SHP77 (cell line): Measurements from ENCODE around the gene UBE2A.

Experiments used
- DNase-seq, 2 experiments: peaks; one replicate each; lab custom pipeline; 2025; lab: John Stamatoyannopoulos, UW

The UBE2A gene

DNA sequence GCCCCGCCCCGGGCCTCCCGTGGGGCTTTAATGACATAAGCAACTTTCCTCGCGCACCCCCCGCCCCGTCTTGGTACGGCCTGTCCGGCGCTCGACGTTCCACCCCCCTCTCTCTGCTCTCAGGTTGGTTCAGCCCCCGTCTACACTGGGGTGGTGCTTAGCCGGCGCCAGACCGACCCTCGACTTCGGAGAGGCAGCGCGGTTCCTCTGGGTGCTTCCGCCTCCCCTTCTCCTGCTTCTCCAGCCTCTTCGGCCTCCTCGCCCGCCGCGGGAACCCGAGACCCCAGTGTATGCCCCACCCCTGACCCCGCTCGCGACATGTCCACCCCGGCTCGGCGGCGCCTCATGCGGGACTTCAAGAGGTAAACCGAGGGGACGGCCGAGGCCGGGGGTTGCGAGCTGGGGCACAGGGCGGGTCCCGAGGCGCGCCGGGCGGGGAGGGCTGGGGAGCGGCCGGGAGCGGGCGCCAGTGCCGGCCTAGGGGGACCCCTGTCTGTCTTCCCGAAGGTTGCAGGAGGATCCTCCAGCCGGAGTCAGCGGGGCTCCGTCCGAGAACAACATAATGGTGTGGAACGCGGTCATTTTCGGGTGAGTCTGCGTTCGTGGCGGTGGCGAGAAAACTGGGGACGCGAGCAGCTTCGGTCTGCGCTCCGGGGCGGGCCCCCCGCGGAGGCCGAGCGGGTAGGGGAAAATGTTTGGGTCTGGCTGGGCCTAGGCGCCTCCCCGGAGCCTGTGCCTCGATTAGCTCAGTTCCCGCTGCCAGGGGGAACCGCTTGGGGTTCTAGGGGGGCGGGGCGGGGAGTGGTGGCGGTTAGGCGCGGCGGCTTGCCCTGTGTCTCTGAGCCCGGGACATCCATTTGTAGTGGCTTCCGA lies at the start of gene UBE2A:
TSS of gene UBE2A (plus strand) at position 170 of the 873 bp plus-strand sequence. CDS start at position 319, 149 bp downstream.
- DNase-seq = peak; percentile 68 to 77

DNA sequence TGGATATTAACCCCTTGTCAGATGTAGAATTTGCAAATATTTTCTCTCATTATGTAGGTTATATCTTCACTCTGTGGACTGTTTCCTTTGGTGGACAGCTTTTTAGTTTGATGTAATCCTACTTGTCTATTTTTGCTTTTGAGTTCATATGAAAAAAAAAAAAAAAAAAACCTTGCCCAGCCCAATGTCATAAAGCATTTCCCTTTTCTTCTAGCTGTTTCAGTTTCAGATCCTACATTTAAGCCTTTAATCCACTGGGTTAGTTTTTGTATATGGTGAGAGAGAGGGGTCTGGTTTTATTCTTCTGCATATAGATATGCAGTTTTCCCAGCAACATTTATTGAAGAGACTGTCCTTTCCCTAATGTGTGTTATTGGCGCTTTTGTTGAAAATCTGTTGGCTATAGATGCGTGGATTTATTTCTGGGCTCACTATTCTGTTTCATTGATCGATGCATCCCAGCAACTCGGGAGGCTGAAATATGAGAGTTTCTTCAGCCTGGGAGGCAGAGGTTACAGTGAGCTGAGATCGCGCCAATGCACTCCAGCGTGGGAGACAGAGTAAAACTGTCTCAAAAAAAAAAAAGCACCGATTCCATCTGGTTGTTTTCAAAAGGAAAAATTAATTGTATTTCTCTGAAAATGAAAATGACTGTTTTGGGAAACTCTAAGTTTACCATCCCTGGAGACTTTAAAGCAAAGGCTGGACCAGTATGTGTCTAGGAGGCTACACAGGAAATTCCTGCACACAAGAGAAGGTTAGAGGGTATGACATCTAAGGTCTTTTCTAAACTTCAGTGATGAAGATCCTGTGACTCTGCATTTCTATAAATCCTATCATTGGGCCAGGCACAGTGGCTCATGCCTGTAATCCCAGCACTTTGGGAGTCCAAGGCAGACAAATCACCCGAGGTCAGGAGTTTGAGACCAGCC lies 44.8 kb upstream of the UBE2A start:
- DNase-seq = no peak

DNA sequence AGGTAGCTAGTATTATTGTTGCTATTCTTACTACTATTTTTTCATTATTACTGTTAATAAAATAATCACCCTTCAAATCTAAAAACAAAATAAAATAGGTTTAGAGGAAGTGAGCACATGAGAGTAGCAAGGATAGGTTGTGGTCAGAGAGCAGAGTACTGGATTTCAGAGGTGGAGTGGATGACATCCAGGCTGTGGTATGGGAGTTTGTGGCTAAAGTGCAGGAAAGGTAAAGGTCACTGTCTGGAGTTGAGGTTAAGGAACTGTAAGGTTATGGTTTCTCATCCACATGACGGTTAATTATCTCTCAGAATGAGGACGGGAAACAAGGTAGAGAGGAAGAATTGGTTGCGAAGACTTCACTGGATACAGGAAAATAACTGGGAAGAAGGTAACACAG lies 36.9 kb upstream of the UBE2A start:
- DNase-seq = no peak

DNA sequence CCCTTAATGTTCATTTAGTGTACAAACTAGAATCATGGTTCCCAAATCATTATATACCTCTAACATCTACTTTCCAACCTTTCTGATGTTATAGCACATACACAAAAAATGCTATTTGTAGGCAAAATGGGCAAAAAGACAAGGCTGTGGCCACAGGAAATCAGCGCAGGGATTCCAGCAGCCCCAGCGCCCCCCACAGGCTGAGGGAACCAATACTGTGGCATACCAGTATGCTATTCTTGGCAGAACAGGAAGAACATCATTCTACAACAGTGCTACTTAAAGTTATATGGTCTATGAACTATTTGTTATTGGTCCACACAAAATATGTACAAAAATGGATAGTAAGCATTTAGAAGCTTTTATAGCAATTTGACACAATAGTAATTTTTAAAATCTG lies 34.5 kb upstream of the UBE2A start:
- no peak for DNase-seq

DNA sequence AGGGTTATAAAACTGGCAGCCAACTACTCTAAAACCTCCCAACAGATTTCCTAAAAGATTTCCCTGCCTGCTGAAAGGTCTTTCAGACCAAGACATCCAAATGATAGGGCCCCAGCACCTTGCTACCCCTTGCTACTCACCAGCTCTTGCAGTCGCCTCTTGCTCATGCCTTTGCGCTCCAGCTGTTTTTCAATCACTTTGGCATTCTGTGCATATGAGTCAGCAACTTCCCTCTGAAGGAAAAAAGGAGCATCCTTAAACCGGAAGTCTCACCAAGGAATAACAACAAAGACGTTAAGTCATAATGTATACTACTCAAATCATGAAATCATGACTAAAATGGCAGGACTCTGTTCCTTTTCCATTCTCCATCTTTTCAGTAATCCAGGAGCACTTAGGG lies 33.2 kb upstream of the UBE2A start:
- no peak for DNase-seq

DNA sequence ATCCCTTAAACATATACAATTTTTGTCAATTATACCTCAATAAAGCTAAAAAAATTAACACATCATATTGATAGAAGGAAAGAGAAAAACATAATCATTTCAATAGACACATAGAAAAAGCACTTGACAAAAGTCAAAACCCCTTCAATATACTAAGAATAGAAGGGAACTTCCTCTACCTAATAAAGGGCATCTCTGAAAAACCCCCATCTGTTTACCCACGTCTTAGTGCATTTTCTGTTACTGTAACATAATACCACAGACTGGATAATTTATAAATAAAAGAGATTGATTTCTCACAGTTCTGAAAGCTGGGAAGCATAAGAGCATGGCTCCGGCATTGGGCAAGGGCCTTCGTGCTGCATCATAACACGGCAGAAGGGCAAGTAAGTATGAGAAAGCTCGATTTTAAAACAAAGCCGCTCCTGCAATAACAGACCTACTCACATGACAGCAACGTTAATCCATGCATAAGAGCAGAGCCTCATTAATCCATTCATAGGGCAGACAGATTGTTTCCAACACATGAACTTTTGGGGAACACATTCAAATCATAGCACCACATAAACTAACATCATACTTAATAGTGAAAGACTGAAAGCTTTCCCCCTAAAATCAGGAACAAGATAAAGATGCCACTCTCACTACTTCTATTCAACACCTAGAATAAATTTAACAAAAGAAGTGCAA lies 24.9 kb upstream of the UBE2A start:
- DNase-seq = no peak

DNA sequence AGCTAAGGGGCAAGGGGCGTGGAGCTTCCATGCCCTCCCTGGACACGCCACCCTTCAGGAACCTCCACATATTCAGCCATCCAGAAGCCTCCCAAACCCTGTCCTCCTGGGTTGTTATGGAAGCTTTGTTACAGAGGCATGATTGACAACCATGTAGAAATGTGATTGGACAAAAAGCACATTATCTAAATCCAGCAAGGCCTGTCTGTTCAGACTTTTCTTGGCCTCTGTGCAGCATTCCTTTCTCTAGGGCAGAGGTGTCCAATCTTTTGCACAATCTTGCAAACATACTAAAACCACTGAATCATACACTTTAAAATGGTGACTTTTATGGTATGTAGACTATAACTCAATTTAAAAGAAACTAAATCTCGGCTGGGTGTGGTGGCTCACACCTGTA lies 21.9 kb upstream of the UBE2A start:
- no peak for DNase-seq

DNA sequence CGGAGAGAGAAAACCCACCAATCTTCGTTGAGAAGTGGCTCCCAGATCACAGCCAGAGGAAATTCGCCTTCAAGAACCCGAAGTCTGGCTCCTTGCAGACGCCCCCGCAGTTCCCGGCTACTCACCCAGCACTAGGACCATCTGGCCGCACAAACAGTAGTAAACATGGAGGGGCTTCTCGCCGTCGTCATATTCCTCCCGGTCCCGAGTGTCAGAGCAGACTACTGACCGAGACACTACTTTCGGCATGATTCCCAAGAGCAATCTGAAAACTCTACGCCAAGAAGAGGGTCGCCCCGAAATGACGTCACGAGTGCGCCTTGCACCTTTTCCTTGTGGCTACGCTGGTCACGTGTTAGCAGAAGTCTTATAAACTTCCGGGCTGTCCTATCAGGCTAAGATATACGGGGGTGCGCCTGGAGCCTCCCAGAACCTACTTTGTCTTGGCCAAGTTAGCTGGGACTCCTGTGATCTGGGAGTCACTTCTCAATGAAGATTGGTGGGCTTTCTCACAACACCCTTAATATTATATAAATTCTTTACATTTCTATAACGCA lies 9.2 kb upstream of the UBE2A start, which contains the start of gene STEEP1:
TSS of gene STEEP1 (minus strand) at position 303 of the 557 bp plus-strand sequence. CDS start at position 249, 54 bp downstream.
- DNase-seq = peak; percentile 79 to 81

DNA sequence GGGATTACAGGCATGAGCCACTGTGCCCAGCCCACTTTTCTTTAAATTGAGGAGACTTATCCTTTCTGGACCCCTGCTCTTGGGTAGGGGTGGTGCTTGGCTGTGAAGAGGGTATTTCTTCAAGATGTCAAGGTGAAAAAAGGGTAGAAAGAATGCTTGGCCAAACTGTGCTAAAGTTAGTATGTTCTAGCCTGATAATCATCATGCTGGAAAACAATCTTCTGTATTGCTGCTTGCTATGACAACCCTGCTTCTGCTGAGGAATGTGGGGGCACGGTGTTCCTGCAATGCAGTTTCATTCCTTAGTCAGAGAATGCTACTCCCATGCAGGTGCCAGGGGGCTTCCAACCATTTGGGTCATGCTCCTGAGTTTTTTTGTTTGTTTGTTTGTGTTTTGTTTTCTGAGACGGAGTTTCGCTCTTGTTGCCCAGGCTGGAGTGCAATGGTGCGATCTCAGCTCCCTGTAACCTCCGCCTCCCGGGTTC lies 4.0 kb upstream of the UBE2A start:
- no peak for DNase-seq

DNA sequence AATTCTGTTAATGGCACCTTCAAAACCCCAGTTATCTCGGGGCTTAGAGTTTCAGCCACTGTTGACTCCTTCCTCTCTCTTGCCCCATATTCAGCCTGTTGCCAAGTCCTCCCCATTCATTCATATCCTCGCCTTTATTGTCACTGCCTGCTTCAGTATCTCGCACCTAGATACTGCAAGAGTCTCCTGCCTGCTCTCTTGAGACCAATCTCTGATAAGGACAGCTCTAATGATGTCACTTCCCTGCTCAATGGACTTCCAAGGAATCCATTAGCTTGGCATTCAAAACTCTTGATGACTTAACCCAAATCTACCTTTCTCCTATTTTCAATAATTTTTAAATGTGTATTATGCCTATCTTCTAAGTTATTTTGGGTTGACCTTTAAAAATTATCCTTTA lies 1.1 kb upstream of the UBE2A start:
- no peak for DNase-seq

DNA sequence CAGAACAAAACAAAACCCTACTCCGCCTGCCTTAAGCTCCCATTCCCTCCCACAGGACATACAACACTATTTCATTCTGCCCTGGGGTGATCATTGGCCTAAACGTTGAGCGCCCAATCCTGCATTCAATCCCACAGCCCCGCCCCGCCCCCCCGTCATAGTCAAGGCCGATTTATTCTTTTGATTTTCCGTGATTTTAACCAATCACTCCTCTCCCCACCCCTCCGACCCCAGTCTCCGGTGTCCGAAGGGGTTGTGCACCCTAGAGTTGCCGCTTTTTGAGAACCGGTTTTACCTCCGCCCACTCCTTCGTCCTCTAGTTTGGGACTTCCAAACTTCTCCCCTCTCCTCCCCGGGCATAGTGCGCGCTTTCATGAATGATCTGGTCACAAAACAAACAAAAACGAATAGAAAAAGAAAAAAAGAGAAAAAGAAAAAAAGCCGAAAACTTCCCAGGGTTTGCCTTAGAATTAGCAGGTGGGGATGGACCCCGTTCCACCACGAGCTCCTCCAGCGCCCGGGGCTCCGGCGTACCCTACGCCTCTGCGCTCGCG lies 446 bp upstream of the UBE2A start:
- no peak for DNase-seq

DNA sequence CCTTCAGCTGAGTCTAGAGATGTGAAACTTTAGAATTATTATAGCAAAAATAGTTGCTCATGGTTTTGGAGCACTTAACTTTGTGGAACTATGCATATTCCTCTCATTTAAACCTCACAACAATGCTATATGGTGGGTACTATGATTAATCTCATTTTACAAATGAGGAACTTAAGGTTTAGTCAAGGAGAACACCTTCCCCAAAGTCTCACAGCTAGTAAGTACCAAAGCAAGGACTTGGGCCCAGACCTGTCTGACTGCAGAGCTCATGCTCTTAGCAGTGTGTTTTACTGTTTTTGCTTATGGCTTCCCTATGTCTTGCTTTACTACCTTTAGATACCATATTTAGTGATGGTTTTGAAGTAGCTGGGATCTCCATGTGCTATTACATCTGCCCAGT lies 5.1 kb downstream of the UBE2A start:
- no peak for DNase-seq

DNA sequence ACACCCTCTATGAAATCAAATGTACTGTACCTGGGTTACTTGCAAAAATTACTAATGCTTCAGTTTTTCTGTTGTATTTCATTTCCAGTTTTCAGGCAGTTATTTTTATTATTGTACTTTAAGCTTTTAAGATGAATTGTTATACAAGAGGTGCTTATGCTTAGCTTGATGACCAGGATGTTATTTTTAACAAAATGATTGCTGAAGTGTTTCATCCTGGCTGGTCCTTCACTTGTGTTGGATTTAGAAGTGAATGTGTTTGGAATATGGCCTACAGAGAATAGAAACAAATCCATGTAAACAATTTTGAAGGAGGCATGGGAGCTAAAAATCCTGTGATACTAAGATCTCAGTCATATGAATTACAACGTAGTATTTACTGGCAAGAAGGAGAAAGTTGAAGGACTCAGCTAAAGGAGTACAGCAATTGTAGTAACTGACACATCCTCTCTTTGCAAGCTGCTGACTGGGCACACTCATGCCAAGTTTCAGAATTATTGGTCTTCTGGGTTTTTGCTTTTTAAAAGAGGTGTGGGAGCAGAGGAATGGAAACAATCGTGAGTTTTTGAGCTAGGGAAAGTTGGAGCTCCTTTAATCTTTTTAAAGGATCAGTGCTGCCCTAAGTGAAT lies 9.2 kb downstream of the UBE2A start:
- DNase-seq = no peak

DNA sequence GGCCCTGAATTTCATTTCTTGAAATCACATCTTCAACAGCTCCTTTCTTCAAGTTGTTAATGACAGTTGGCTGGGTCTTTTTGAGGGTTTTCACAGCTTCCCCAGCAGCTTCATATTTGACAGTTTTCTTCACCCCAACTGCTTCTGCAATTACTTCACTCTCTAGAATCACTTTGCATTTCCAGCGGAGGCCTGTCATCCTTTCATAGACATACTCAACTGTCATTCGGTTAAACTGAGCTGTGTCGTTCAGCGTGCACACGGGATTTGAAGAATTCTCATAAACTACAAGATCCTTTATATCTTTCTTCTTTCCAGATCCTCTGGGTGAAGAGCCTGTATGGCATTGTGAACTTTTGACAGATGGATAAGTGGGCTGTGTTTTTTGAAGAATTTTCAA lies 15.4 kb downstream of the UBE2A start:
- DNase-seq = no peak

DNA sequence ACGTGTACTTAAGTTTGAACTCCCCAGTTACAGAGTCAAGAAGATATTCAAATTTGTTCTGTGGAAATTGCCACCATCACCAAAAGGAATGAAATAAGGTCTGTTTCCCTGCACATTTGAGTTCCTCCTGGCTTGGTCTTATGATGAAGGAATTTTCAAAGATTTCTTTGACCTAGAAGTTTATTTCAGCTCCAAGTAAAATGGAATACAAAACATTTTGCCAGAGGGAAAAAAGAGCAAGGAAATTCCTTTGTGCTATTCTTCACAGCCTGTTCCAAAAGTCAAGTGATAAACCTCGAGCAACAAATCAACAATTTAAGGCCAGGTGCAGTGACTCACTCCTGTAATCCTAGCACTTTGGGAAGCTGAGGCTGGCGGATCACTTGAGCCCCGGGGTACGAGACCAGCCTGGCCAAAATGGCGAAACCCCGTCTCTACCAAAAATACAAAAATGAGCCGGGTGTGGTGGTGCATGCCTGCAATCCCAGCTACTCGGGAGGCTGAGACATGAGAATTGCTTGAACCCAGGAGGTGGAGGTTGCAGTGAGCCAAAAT lies 28.4 kb downstream of the UBE2A start:
- no peak for DNase-seq

DNA sequence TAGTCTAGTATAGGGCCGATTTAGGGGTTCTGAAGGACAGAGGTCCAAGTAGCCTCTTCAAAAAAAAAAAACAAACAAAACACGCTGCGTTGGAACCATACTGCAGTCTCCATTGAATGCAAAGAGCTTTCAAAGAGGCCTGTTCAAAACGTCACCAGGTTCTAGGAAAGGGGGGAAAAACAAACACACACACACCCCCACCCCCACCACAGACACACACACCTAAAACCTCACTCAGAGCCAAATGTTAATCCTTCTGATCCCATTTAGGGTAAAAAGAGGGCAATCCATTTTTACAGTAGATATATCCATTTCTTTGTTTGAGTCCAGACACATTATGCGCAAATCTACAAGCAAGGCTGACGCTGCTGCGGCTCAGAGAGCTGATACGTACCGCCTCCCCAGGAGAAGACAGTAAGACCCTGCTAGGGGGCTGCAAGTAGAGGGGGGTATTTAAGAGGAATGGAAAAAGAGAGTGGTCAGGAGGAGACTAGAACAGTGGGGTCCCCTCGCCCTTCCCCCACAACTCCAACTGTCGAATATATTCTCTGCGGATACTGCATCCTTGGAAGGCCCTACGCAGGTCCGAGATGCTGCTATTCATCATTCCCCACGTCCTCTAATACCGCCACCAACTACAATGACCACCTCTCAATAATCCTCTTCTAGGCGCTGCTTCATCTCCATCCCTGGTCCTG lies 30.6 kb downstream of the UBE2A start:
- DNase-seq = no peak

DNA sequence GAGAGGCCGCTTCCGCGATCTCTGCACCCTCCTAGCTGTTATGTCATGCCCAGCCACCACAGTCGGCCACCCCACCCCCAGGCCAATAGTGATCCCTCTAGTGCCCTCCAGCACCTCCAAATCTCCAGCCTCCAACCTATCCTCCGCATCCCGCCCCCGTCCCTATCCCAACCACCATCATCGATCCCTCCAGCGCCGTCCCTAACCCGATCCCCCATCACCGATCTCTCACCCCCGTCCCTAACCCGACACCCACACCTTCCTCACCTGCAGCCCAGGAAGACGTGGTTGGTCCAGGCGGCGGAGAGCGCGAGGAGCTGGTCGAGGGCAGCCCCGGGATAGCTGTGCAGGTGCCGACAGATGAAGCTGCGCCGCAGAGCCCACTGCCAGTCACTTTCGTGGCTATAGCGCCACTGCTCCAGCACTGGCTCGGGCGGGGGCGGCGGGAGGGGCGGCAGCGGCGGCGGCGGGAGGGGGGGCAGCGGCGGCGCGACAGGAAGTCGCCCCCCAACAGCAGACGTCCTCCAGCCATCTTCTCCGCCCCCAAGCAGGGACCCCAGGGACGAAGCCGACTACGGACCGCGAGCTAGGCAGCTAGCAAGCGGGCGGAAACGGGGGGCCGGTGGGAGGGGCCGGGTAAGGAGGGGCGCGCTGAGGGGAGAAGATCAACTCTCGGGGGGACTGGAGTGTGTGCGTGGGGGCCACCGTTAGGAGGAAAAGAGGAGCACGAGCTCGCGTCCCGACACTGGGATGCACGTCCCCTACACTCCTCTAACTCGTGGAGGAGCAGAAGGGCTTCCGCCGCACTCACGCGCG lies 31.3 kb downstream of the UBE2A start:
- peak in 1 of 2 experiments; percentile 21 for DNase-seq

DNA sequence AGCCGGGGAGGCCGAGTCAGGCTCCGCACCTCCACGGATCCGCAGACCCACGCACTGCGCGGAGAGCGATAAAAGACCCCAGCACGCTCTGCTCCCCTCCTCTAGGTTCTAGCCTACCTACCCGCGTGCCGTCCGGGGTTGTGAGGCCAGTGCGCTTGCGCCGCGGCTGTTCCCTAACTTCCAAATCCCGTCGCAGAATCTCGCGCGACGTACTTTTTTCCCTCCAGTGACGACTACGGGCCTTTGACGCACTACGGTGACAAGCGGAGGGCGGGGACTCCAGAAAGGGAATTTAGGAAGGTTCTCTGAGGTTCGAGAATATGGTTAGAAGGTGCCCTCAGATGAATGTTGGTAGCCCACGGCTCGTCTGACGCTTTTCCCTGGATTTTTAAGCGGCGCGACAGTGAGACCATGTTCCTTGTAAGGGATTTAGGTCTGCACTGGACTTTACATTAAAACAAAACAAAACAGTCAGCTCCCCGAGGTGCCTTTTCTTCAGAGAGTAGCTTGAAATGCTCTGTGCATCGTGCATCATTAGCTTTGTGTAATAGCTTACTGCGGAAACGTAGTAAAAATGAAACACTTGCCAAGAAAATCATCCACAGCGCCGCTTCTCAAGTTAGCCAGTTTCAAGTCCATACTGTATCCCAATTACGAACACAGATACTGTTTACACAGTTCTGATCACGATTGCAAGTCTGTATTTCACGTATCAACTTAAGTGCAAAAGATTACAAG lies 32.1 kb downstream of the UBE2A start, which contains the start of gene NKRF:
TSS of gene NKRF (minus strand) at position 145 of the 738 bp plus-strand sequence.
- DNase-seq = peak; percentile 78 to 80
